Measurements from ENCODE around the gene EFNA5.

DNA sequence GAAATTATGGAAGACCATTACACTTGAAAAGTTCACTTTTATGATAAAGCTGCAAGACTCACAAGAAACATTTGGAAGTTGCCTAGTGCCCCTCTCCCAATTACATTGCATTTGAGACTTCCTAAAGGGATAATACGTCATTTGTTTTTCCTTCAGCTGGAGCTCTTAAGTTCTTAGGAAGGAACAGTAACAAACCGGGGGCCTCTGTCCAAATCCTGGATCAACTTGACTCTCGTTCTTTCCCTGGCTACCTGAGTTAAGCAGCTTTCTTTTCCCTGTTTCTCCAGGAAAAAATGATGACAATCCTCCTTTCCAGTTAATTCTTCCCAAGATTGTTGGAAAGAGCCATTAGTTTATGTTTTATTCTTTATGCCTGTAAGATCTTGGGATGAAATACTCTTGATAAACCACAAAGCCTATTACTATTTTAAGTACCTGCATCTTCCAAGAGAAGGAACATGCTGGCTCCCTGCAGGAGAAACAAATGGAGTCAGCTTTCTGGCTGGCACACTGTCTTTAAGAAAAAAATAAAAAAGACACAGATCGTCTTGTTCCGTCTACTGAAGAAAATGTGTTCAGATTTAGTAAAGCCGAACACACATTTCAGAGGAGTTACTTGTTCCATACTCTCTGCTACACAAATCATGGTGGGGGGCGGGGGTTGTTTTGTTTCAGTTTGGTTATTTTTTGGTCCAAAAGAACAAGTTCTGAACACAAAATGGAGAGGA lies 297.9 kb downstream of the EFNA5 start:
- TF ChIP-seq POLR2AphosphoS5 (IDR thresholded peaks at IDR 0.05; ENCODE audit: borderline replicate concordance, low read depth, low read length) (no peak), FOXP2 (optimal IDR thresholded peaks at IDR 0.05; ENCODE audit: control extremely low read depth, extremely low read length, insufficient read depth) (no peak), EZH2 (IDR thresholded peaks at IDR 0.05) (no peak)

Measured in SK-N-MC (cell line).